H54 (cell line): Measurements from ENCODE around the gene CCDC3.
"Not testable (repeated sequence)": the region's sequence is repeated elsewhere in the genome, so short reads cannot be mapped to it uniquely, and the experiment has no call there.

Experiments used
- DNase-seq: peaks from one replicate; pipeline ENCODE4 v3.0.0; 2011; ENCODE audit warnings: low spot score, mixed read lengths; ENCODE audit not compliant: insufficient read length
- FAIRE-seq: peaks from 3 replicates; lab custom pipeline; 2011; peaks lifted over from hg19 to GRCh38; lab: Jason Lieb, UNC
- POLR2A ChIP-seq: IDR thresholded peaks from 2 replicates; pipeline ENCODE4 v1.6.1; 2011; ENCODE audit warnings: low read depth, mild to moderate bottlenecking, low read length

CCDC3 gene

GRCh38 chr10:12888470-12888869, 113.0 kb downstream of the CCDC3 start:
- no peak for DNase-seq
- no peak for TF ChIP-seq POLR2A
- no peak for FAIRE-seq

GRCh38 chr10:12887780-12888179, 113.7 kb downstream of the CCDC3 start:
- TF ChIP-seq POLR2A = no peak
- no peak for FAIRE-seq
- no peak for DNase-seq

- DNase-seq (no peak), FAIRE-seq (no peak)
- TF ChIP-seq POLR2A = no peak
Measured at GRCh38 chr10:12884851-12885250, 116.7 kb downstream of the CCDC3 start.

- no peak for DNase-seq
- FAIRE-seq = no peak
- TF ChIP-seq POLR2A = no peak
Measured at GRCh38 chr10:12880423-12880822, 121.1 kb downstream of the CCDC3 start.

- DNase-seq (no peak), FAIRE-seq (no peak)
- no peak for TF ChIP-seq POLR2A
Measured at GRCh38 chr10:12877150-12877549, 124.4 kb downstream of the CCDC3 start.

- FAIRE-seq (no peak), DNase-seq (no peak)
- TF ChIP-seq POLR2A = no peak
Measured at GRCh38 chr10:12876266-12876665, 125.2 kb downstream of the CCDC3 start.

GRCh38 chr10:12875100-12875499, 126.4 kb downstream of the CCDC3 start:
- TF ChIP-seq POLR2A = no peak
- no peak for DNase-seq
- FAIRE-seq = no peak

GRCh38 chr10:12874501-12874900, 127.0 kb downstream of the CCDC3 start:
- TF ChIP-seq POLR2A = no peak

GRCh38 chr10:12873172-12873571, 128.3 kb downstream of the CCDC3 start:
- TF ChIP-seq POLR2A = no peak
- no peak for DNase-seq
- no peak for FAIRE-seq

More at GRCh38 chr10:12874501-12874900, 127.0 kb downstream of the CCDC3 start:
- no peak for FAIRE-seq
- DNase-seq = no peak

GRCh38 chr10:12872577-12872976, 128.9 kb downstream of the CCDC3 start:
- DNase-seq (no peak), FAIRE-seq (no peak)
- no peak for TF ChIP-seq POLR2A

GRCh38 chr10:12869427-12869826, 132.1 kb downstream of the CCDC3 start:
- TF ChIP-seq POLR2A = no peak
- no peak for DNase-seq
- no peak for FAIRE-seq

GRCh38 chr10:12868229-12868628, 133.3 kb downstream of the CCDC3 start:
- TF ChIP-seq POLR2A = no peak
- FAIRE-seq (no peak), DNase-seq (no peak)

GRCh38 chr10:12865515-12865914, 136.0 kb downstream of the CCDC3 start:
- DNase-seq, FAIRE-seq: not testable (repeated sequence)

GRCh38 chr10:12862459-12862858, 139.1 kb downstream of the CCDC3 start:
- FAIRE-seq (no peak), DNase-seq (no peak)
- TF ChIP-seq POLR2A = no peak

GRCh38 chr10:12854988-12855387, 146.5 kb downstream of the CCDC3 start:
- no peak for TF ChIP-seq POLR2A
- DNase-seq (no peak), FAIRE-seq (no peak)

GRCh38 chr10:12852687-12853086, 148.8 kb downstream of the CCDC3 start:
- no peak for FAIRE-seq
- no peak for TF ChIP-seq POLR2A
- no peak for DNase-seq
